Stimulated activated naive CD4-positive, alpha-beta T cell treated with Interleukin-2 at 50 U/mL for 16 hours (primary cell): ENCODE results near the gene UBA5.
A peak's percentile ranks its signal among the peaks of the same experiment; 100 is the strongest.
"Not testable (repeated sequence)": the region's sequence is repeated elsewhere in the genome, so short reads cannot be mapped to it uniquely, and the experiment has no call there.

Experiments used
- DNase-seq: peaks from one replicate; lab custom pipeline; 2025; lab: John Stamatoyannopoulos, UW

UBA5 gene

DNA sequence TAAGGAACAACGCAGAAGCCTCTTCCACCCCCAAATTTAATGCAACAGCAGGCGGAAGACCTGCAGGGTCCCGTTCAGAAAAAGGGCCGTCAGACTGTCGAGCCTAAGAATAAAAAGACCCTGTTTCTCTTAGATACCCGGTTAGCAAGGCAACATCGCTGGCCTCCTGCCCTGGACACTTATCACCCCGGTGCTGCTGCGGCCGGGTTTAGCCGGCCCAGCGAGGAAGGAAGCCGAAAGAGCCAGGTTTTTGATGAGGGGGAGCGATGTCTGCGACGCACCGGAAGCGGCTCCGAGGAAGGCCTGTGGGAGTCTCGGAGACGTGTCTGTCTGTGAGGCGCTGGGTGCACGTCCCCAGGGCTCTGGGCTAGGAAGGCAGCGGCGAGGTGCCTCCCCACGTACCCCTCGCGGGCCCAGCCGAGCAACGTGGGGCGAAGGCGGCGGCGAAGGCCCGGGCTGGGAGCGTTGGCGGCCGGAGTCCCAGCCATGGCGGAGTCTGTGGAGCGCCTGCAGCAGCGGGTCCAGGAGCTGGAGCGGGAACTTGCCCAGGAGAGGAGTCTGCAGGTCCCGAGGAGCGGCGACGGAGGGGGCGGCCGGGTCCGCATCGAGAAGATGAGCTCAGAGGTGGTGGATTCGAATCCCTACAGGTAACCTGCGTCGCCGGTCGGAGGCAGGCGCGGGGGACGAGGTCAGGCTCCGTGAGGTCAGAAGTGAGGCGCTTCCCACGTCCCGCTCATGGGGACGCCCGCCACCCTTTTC lies at the start of gene UBA5:
Gene UBA5 (plus strand): TSS at position 278 of the 759 bp plus-strand sequence. CDS start 209 bp downstream, at position 487.
- peak; percentile 75 for DNase-seq

DNA sequence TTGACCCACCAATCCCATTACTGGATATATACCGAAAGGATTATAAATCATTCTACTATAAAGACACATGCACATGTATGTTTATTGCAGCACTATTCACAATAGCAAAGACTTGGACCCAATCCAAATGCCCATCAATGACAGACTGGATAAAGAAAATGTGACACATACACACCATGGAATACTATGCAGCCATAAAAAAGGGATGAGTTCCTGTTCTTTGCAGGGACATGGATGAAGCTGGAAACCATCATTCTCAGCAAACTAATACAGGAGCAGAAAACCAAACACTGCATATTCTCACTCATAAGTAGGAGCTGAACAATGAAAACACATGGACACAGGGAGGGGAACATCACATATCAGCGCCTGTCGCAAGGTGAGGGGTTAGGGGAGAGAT lies 44.8 kb upstream of the UBA5 start:
- DNase-seq = not testable (repeated sequence)

DNA sequence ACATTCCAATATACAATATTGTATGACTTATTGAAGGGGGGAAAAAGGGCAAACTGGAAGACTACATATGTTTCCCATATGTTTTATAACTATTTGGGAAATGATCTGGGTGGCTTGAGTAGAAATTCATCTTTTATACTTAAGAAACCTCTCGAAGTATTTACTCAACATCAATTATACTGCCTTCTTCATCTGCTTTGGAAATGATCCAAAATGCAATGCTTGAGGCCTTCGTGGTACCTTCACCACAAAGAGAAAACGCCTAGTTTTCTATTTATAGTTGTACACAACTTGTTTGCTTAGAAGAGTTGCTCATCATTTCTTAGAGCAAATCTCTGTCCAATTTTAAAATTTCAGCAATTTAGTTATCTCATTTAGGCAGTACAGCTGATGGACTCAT lies 44.2 kb upstream of the UBA5 start:
- DNase-seq = no peak

DNA sequence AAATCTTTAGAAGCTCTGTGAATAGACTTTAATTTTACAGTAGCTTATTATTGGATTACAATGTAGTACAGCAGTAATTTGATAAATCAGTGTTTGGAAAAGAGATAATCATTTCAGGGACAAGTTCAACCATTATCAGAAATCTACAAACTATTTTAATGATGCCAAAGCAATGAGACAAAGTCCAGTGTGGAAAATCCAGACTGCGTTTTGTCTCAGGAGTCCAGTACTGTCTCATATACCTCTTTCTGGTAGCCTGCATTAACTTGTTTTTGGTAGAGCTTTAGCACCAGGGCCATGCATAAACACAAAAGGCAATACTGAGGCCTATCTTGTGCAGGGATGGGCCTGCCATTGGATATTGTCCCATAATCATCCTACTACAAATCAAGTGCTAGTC lies 43.3 kb upstream of the UBA5 start:
- no peak for DNase-seq

DNA sequence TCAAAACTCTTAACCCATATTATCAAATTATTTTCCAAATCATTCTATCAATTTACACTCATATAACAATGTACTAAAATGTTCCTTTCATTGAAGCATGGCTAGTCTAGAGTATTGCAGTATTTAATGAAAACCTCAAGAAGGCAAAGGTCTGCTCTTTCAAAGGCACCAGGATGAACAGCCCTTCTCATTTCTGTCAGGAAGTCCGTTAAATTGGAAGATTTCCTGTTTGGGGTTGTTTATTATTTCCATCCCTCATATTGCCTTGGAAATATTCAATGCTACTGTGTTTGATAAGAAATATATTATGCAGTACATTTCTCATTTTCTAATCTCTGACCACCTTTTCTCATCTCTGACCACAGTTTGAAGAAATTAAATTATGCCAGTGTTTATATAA lies 38.0 kb upstream of the UBA5 start:
- DNase-seq = no peak

DNA sequence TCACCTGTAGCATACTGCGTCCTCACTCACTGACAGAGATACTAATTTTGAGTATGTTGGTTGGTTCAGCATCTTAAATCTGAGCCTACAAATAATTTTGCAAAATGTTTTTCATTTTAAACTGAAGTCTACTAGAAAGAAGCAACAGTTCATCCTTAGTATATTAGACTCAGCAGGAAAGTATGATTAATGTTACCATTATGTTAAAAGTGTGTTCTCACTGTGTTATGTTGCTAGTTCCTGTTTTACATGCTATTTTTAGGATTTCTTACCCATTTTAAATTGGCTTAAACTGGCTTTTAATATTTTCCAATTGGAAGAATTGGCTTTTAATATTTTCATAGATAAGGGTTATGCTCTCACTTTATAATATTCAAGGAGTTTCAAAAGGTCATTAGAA lies 37.4 kb upstream of the UBA5 start:
- DNase-seq = no peak

DNA sequence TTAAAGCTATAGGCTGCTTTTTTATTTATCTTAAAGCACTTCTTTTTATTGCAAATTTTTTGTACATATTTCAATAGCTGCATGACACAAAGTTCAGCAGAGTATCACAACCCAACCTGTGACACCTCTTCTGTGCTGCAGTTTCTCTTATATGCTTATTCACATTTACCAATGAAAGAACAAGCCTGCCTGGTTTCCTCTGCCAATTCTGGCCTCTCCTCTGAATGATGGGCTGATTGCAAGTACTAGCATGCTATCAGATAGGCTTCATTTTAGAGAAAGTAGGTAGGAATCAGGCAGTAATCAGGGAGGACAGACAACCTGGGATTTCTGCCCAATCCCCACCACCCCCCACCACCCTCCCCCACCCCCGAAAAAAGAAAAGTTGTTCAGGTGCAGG lies 36.5 kb upstream of the UBA5 start:
- DNase-seq = no peak

DNA sequence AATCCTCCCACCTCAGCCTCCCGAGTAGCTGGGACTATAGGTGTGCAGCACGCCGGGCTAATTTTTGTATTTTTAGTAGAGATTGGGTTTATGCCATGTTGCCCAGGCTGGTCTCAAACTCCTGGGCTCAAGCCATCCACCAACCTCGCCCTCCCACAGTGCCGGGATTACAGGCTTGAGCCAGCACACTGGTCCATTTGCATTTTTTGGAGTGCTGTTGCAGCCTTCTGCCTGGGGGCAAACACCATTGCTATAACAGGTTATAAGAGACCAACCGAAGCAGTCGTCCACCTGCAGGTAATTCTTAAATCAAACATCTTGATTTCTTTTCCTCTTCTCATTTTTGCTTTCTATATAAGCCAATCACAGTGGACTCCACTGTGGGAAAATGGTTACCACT lies 35.3 kb upstream of the UBA5 start:
- DNase-seq = no peak

DNA sequence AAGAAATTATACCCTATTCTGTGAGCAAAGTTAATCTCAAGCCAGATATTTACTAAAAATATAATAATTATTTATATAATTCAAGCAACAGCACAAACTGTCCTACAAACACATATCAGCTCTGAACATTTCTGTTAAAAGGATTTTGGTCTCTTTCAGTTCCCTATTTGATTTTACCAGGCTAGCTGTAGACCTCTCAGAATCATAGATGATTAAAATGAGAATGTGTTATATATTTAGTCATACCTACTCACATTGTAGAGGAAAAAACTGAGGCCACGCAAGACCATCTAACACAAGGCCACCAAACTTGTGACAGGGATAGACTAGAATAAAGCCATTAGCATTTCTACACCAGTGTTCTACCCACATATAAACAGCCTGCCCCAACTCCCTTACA lies 34.5 kb upstream of the UBA5 start:
- DNase-seq = no peak

DNA sequence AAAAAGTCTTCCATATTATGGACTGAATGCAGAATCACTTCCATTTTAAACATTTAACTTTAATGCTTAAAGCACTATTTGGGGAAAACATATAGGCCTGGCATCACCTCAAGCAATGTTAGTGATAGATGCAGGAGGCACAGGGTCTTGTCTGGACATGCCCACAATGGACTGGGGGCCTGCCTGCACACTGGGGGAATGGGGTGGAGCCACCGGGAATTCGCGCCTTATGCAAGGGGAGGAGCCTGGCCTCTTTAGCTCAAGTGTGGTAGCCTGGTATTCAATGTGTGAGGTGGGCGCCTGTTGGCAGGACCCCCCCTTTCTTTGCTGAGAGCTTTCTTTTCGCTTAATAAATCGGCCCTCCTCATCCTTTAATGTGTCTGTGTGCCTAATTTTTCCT lies 33.2 kb upstream of the UBA5 start:
- DNase-seq = no peak

DNA sequence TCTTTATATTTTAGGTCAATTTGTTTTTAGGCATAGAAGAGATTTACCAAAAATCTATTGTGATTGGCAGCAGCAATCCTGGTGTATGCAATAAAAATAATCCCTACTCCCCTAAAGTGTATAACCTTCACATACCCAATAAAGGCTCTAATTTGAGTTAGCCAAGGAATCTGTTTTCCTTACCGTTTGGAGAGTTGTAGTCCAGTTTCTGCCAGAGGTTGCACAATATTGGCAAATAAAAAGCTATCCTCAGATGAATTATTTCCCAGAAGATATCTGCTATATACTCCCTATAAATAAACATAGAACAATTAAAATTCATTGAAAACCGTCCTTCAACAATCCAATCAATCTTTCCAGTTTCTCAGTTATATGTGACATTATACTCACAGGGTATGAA lies 32.0 kb upstream of the UBA5 start:
- DNase-seq = no peak

DNA sequence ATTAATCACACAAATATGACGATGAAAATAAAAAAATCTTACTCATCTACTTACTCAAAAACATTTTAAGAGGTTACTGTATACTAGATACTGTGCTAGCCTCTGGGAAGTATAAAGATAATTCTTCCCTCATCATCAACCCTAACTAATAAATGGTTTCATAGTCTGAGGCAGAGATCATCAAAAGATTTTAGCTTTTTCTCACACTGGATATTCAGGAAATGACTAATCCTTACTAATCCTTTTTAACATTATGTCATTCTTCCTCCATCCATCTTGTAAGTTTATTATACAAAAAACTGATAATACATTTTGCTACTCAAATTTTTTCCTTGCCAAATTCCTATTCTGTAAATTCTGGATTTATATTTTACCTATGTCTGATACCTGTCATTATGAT lies 30.2 kb upstream of the UBA5 start:
- no peak for DNase-seq

DNA sequence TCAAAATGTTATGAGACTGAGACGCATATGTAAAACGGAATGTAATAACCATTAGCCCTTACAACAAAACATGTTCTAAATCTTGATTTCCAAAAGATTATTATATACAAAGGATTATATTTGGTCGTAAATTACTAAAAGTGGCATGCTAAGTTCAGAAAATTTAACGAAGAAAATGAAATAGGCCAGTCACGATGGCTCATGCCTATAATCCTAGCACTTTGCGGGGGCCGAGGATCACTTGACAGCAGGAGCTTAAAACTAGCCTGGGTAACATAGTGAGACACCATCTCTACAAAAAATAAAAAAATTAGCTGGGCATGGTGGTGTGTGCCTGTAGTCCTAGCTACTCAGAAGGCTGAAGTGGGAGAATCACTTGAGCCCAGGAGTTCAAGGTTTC lies 29.5 kb upstream of the UBA5 start:
- no peak for DNase-seq

DNA sequence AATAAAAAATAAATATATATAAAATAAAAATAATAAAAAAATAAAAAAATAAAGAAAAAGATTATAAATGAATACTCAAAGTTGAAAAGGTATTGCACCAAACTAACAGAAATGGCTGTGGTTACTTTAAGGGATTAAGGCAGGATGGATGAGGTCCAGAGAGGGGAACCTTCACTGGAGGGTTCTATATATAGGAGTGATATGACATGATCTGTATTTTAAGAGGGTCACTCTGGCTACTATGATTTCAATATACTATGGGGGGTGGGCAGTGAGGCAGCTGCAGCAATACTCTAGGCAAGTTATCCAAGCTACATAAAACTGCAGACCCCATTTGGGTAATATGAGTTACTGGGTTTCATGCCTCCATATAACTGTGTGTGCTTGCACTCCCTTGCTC lies 25.1 kb upstream of the UBA5 start:
- no peak for DNase-seq

DNA sequence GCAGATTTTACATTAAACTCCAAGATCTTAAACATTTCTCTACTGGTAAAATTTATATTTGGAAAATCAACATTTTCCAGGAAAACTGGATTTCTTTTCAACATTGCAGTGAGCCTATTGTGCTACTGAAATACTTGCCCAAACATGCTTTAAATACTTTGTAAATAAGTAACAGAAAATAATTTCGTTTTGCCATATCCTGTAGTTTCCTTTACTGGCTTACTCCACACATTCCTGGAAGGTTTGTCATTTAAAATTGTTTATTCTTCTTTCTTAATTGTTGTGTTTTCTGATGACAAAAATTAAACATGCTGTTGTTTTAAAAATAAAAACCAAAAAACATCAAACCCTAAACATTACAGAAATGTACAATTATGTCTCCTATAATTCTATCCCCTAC lies 22.5 kb upstream of the UBA5 start:
- no peak for DNase-seq

DNA sequence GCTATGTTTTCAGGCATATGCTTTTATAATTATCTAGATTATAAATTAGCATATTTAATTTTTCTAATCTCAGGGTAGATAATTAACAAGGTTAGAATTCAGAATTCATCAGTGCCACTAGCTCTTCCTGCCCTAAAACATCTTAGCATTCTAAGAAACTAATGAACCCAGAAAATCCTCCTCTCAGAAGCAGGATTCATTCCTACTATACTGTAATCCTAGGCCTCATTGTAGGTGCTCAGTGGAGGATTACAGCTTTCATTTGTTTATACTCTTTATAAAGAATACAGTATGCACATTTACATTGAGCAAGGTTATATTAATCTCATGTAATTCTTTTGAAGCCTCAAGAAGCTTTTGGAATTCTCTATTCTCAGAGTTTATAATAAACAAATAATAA lies 21.4 kb upstream of the UBA5 start:
- no peak for DNase-seq

DNA sequence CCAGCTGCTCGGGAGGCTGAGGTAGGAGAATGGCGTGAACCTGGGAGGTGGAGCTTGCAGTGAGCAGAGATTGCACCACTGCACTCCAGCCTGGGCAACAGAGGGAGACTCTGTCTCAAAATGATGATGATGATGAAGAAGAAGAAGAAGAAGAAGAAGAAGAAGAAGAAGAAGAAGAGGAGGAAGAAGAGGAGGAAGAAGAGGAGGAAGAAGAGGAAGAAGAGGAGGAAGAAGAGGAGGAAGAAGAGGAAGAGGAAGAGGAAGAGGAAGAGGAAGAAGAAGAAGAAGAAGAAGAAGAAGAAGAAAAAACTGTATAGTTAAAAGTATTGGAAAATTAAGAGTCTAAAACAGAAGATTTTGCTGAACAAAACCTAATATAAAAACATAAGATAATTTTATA lies 18.7 kb upstream of the UBA5 start:
- not testable (repeated sequence) for DNase-seq

DNA sequence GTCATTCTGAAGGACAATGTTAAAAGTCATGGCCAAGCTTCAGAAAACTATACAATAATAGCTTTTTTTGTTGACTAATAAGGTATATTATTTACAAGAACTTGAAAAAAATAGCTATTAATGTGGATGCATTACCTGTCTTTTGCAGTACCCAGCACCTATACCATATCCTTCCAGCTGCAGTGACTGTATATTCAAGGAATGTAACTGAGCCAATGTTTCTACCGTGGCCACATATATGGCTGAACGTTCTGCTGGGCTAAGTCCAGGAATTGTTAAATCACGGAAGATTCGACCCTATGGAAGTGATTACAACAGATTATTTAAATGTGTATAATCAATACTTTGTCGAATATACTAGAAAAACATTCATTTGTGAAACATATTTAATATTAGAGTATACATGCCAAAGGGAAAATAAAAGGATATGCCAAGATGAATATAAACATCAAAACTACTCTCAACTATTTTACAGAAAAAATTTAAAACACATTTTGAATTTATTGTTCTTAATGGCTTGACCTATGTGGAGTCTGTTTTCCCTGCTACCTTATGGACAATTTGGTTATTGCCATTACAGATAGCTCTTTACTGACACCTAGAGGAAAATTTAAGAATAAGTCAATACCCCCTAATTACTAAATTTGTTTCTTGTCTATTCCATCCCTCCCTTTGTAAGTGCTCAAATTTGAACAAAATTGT lies 18.1 kb upstream of the UBA5 start:
- no peak for DNase-seq

DNA sequence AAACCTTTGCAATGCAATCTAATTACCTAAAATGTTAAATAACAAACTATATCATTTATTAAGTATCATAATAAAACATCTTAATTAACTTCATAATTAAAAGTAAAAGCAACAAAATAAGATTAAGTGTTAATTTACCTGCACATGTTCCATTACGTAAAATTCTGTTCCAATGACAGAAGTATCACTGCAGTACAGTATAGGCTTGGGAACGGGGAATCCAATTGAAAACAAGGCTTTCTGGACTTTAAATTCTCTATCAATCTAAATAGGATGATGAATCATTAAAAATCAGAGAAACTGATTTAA lies 17.6 kb upstream of the UBA5 start:
- DNase-seq = no peak

DNA sequence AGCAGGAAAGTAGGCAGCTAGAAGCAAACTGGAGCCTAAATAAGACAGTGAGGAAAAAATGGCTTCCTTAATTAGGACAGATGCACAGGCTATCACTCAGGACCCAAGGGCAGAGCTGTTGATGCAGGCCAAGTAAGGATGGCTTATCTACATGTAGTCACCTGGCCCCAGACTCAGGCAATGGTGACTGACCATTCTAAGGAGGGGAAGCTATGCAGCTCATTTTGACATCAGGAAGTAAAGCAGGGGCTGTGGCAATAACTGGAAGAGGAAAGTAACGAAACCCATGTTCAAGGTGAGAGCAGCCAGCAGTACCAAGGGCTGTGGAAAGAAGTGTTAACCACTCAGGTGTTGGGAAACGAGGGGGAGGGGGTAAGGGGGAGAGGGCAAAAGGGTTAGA lies 16.8 kb upstream of the UBA5 start:
- DNase-seq = no peak

DNA sequence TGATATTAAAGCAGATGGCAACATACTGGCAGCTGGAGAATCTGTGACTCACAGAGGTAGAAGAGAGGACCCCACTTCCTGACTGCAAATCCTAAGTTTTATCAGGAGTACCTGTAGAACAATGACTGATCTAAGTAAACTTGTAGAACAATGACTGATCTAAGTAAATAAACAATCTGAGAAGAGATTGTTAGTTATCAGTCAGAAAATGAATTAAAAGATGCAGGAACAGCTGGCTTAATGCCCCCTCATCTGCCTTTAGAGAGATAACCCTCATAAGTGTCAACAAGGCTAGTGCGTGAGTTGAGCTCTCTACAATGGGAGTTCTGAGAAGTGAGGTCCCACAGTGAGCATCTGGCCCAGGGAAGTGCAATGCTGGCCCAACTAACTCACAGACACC lies 15.1 kb upstream of the UBA5 start:
- no peak for DNase-seq

DNA sequence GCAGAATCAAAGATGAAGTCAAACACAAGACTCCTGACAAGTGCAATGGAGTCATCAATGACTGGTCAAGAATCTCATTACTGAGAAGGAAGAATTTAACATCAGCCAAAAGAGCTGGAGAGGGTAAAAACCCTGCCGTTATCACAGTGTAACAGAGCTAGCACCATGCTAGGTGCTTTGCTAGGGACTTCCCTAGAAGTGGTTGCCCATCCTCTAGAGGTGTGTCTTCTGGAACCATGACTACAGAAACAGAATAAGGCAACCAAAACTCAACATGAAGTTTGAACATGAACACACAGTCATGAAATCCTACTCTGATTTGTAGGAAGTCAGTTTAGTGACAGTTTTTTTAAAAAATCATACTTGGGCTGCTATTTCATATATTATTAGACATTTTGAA lies 10.0 kb upstream of the UBA5 start:
- no peak for DNase-seq

DNA sequence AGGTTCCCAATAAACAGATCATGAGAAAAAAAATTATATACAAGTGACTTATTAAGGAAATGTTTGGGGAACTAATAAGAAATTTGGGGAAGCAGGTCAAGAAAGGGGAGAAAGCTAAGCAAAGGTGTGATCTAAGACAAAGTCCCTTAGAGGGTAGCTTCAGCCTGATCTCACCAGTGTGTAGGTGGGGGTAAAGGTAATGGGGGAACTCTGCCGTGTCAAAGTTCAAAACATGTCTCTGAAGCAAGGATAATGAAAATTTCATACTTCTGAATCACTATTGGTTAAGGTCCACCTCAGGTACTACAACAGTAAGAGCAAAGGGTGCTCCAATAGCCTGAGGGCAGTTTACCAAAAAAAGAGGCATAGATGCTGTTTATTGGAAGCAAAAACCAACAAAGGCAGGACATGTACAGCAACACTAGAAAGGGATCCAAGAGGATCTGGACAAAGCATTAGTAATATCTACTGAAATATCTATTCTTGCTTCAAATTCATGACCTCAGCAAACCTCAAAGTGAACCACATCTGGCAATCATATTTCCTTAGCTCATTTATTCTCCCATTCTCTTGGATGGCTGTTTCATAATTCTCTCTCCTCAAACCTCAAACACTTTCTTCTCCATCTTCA lies 7.4 kb upstream of the UBA5 start:
- no peak for DNase-seq

DNA sequence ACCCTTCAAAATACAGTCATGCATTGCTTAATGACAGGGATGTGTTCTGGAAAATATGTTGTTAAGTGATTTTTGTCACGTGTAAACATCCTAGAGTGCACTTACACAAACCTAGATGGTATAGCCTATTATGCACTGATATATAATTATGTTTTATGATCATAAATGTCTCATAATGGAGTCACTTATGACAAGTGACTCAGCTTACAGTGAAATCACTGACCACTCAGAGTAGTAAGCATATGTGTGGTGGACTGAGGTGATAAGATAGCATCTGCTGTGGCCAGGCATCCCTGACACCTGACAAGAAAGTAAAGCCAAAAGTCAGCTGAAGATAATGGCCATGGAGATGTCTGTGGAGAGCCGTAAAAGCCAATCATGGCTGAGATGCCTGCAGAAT lies 5.9 kb upstream of the UBA5 start:
- DNase-seq = no peak
